Testis (tissue), 2 donors: ENCODE measurements around the gene DEK.
"Not testable (repeated sequence)": the region's sequence is repeated elsewhere in the genome, so short reads cannot be mapped to it uniquely, and the experiment has no call there.

Experiments used
- POLR2A ChIP-seq: fragments of 450-650 bp; IDR thresholded peaks from one replicate; pipeline ENCODE4 v1.6.1; 2017; ENCODE audit warnings: antibody characterized with exemption, mild to moderate bottlenecking, moderate library complexity
- TF ChIP-seq, protein P1 (sequence below), 3 experiments: fragments of 450-650 bp in 2 of 3; fragments of 200-600 bp in 1 of 3; sonication (generic) in 1 of 3; IDR thresholded peaks; one replicate each; pipeline ENCODE4 v1.5.1; 2016 to 2019; ENCODE audit warnings: antibody characterized with exemption in 3 of 3, mild to moderate bottlenecking in 2 of 3, moderate library complexity in 1 of 3

DNA sequence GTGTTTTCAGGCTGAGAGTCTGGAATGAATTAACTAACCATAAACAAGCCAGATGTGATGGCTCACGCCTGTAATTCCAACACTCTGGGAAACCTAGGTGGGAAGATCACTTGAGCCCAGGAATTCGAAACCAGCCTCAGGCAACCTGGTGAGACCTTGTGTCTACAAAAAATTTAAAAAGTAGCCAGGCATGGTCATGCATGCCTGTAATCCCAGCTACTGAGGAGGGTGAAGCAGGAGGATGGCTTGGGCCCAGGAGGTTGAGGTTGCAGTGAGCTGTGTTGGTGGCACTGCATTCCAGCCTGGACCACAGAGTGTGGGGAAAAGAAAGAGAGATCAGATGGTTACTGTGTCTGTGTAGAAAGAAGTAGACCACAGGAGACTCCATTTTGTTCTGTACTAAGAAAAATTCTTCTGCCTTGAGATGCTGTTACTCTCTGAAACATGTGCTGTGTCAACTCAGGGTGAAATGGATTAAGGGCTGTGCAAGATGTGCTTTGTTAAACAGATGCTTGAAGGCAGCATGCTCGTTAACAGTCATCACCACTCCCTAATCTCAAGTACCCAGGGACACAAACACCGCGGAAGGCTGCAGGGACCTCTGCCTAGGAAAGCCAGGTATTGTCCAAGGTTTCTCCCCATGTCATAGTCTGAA lies 37.8 kb downstream of the DEK start:
- not testable (repeated sequence) for TF ChIP-seq POLR2A
- TF ChIP-seq, protein P1, sequence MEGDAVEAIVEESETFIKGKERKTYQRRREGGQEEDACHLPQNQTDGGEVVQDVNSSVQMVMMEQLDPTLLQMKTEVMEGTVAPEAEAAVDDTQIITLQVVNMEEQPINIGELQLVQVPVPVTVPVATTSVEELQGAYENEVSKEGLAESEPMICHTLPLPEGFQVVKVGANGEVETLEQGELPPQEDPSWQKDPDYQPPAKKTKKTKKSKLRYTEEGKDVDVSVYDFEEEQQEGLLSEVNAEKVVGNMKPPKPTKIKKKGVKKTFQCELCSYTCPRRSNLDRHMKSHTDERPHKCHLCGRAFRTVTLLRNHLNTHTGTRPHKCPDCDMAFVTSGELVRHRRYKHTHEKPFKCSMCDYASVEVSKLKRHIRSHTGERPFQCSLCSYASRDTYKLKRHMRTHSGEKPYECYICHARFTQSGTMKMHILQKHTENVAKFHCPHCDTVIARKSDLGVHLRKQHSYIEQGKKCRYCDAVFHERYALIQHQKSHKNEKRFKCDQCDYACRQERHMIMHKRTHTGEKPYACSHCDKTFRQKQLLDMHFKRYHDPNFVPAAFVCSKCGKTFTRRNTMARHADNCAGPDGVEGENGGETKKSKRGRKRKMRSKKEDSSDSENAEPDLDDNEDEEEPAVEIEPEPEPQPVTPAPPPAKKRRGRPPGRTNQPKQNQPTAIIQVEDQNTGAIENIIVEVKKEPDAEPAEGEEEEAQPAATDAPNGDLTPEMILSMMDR (IDR thresholded peaks at IDR 0.05), result not testable (repeated sequence)
